Stimulated activated CD8-positive, alpha-beta memory T cell treated with anti-CD3 and anti-CD28 coated beads, Interleukin-7, amount 100 ng/mL, for 48 hours (primary cell): ENCODE results near the gene CARMIL1.

Experiments used
- DNase-seq, 2 donors: peaks; one replicate each; pipeline ENCODE4 v3.0.0-alpha.2; 2020; ENCODE audit warnings: low read depth in 1 of 2; ENCODE audit errors: extremely low read depth in 1 of 2

Gene CARMIL1

GRCh38 chr6:25639653-25640052, 360.5 kb downstream of the CARMIL1 start:
- DNase-seq = no peak

GRCh38 chr6:25640446-25640845, 361.3 kb downstream of the CARMIL1 start:
- no peak for DNase-seq

- DNase-seq = no peak
These were observed 361.7 kb downstream of the CARMIL1 start for GRCh38 chr6:25640891-25641290.

GRCh38 chr6:25641377-25641776, 362.2 kb downstream of the CARMIL1 start:
- DNase-seq = no peak

- DNase-seq = no peak
These were observed 362.9 kb downstream of the CARMIL1 start for GRCh38 chr6:25641940-25642666.

- no peak for DNase-seq
These were observed 363.6 kb downstream of the CARMIL1 start for GRCh38 chr6:25642667-25643328.

- DNase-seq = no peak
These were observed 366.7 kb downstream of the CARMIL1 start for GRCh38 chr6:25645916-25646315.

- DNase-seq = no peak
These were observed 370.4 kb downstream of the CARMIL1 start for GRCh38 chr6:25649611-25650010.

GRCh38 chr6:25652007-25652515, 372.9 kb downstream of the CARMIL1 start, which contains the start of gene SCGN:
Gene SCGN (plus strand): TSS chr6:25652215. CDS start chr6:25652404, 189 bp downstream.
- peak in 1 of 2 donors; percentile 11 for DNase-seq

GRCh38 chr6:25655723-25656122, 376.5 kb downstream of the CARMIL1 start:
- DNase-seq = no peak

GRCh38 chr6:25659633-25660368, 380.6 kb downstream of the CARMIL1 start:
- no peak for DNase-seq

- peak in 1 of 2 donors; percentile 40 for DNase-seq
These were observed 381.3 kb downstream of the CARMIL1 start for GRCh38 chr6:25660512-25660911.

- no peak for DNase-seq
These were observed 382.1 kb downstream of the CARMIL1 start for GRCh38 chr6:25661129-25661779.

GRCh38 chr6:25665455-25665854, 386.3 kb downstream of the CARMIL1 start:
- DNase-seq = no peak

GRCh38 chr6:25669413-25669812, 390.2 kb downstream of the CARMIL1 start:
- DNase-seq = no peak
